NK-92 (cell line): ENCODE measurements around the gene FOXP3.

Source experiments
- DNase-seq: peaks from one replicate; lab custom pipeline; 2025; ENCODE audit not compliant: unreplicated experiment; lab: John Stamatoyannopoulos, UW

FOXP3 gene

GRCh38 chrX:49221868-49222267 is 42.6 kb downstream of the FOXP3 start:
- no peak for DNase-seq

DNA sequence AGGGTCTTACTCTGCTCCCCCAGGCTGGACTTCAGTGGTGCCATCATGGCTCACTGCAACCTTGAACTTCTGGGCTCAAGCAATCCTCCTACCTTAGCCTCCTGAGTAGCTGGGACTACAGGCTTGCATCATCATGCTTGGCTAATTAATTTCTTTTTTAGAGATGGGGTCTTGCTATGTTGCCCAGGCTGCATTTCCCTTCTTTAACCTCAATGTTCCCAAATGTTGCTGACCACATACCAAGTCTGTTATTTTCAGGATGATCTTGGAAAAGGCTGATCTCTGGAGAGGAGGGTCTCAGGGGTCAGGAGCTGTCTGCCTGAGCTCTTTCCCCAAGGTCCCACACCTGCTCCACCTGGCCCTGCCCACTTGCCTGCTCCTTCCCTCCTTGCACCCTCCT is 44.4 kb downstream of the FOXP3 start:
- no peak for DNase-seq

- no peak for DNase-seq
Observed at GRCh38 chrX:49214996-49215526, 49.4 kb downstream of the FOXP3 start.

DNA sequence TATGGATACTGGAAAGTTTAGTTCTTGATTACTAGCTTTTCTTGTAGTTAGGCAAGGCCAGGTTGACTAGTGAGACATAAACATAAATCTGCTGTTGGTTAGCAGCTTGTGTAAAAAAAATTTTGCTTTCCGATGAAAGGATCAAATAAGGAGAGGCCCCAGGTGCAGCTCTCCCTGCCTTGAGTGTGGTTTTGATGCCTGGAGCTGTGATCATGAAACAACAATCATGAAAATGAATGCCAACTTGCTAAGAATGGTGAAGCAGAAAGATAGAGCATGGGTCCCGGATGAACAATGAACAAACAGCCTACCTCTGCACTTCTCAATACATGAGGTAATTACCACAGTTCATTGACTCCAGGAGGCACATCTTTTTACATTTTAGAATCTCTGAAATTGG is 50.1 kb downstream of the FOXP3 start:
- no peak for DNase-seq

DNA sequence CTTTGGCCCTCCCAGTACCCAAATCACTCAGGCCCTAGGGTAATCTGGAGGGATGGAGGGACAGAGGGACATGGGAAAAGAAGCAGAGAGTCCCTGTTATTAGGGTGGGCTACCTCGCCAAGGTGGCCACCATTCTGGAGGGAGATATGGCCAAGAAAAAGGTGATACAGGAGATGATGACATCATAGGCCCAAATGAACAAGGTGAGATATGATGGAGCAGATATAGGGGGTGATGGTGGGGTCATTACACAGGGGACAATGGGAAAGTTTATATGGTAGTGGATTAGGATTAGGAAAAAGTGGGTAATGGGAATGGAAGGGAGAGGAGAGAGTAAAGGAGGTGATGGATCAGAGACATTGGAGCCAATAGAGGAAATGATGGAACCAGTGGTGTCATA is 51.6 kb downstream of the FOXP3 start:
- DNase-seq: no peak

DNA sequence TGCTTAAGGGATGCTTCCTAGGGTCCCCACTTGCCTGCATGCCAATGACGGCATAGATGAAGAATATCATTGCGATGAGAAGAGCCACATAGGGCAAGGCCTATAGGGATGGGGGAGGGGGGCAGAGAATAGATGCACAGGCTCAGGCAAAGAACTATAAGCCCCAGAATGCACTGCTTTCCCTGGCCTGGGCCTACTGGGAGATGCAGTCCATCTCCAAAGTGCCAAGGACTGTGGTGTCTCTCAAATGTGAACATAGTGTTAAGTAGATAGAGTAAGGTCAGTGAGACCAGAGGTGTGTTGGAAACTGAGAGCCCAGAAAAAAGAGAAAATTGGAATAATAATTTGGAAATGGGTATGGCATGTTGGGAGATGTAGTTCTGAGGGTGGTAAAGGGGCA is 52.3 kb downstream of the FOXP3 start:
- no peak for DNase-seq

GRCh38 chrX:49211074-49211473 is 53.4 kb downstream of the FOXP3 start:
- no peak for DNase-seq

DNA sequence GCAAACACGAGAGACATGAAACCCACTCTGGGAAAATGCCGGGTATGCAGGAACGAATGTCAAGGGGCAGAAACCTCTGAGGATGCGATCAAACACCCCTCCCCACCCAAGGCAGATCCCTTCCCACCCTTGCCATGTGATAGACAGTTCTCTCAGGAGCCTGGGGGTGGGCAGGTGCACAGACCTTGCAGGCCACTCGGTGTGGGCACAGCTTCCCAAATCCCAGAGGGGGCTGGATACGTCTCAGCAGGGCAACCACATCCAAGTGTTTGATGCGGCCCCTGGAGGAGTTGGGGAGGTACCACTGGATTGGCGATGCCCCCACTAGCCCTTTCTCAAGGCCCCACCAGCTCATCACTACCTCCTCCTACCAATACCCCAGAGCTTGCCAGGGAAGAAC is 54.1 kb downstream of the FOXP3 start:
- DNase-seq: no peak

DNA sequence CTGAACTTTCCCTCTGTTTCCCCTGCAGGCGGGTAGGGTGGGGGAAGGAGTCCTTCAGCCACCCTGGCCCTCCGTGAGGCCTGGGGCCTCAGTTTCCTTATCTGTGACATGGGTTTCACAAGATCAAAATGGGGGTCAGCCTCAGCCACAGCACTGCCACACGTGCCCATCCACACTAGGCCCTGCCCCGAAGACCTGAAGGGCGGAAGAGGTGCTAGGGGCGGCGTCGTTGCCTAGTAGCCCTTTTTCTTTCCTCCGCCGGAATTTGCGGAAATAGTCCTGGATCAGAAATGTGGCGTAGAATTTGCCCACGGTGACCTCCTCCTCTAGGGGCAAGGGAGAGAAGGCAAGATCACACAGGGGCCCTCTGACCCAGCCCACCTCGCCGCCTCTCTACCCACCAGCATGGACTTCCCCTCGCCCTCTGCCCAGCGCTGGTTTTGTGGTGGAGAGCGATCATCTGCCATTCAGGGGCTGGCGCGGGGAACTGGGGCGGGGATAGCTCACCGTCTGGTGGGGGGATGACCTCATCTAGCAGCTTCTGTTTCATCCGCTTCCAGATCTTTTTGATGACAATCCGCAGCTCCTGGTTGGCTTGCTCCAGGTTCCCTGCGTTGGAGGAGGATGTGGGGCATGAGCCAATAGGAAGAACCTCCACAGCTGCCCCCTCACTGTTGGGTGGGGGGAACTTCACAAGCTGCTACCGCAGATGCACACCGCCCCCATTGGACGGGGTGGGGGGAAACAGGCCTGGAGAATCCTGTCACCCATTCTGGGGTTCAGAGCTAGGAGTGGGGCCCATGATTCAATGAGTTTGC is 54.9 kb downstream of the FOXP3 start:
- DNase-seq: no peak

DNA sequence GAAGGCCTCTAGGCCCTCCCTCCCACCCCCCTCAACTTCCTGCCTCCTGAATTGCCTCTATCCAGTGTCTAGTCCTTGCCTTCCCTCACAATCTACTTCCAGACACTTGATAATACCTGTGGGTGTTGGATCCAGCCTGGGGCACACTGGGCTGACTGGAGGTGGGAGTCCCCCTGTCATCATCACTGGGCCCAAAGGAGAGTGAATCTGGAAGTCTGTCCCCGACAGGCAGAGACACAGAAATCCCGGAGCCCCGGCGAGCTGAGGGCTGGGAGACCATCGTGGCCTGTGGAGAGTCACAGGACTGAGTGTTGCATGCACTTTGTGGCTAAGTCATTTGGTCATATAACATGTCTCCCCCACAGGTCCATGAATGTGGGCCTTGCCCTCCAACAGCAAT is 56.1 kb downstream of the FOXP3 start:
- no peak for DNase-seq

DNA sequence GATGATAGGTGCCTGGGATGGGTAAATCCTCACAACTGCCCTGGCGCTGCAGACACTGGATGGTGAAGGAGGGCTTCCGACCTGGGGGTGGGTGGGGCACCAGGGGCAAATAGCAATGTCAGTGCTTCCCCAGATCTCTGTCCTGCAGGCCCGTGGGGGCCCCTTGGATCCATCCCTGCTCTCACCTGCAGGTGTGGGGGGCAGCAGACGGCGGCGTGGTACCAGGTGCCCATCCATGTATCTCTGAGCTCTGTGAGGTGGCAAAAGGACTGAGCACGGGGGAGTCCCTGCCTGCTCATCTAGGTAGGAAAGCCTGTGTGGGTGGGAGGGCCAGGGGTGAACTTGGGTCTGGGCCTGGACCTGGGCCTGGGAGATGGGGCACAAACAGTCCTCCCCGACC is 58.0 kb downstream of the FOXP3 start:
- DNase-seq: no peak

- no peak for DNase-seq
Observed at GRCh38 chrX:49205443-49205842, 59.1 kb downstream of the FOXP3 start.

DNA sequence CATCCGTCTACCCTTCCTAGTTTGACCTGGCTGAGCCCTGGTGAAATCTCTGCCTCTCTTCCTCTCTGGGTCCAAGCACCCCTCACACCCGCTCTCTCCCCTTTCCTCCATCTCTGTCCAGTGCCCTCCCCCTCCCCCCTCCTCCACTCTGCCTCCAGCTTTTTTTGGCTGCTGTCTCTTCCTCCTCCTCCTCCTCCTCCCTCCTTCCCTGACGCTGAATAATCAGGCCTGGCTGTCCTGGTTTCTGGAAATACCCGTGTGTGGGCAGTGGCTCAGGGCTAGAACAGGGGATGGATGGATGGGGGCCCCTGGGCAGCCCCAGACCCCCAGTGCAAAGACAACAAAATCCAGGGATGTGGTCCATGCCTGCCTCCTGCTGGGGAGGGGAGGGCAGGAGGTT is 59.8 kb downstream of the FOXP3 start:
- DNase-seq: no peak

- DNase-seq: no peak
Observed at GRCh38 chrX:49204017-49204416, 60.5 kb downstream of the FOXP3 start.

DNA sequence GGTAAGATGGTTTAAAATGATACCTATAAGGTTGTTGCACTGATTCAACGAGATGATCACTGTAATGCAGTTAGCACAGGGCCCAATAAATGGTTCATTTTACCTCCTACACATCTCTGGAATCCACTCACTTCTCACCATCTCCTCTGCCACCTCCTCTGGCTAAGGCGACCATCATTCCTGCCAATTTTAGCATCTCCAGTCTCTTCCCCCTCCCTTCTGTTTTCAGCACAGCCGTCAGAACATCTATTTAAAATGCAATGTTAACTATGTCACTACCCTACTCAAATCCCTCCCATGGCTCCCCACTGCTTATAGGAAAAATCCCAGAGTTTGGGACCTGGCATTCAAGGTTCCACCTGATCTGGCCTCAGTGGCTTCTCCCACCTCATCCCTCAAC is 61.0 kb downstream of the FOXP3 start:
- no peak for DNase-seq

DNA sequence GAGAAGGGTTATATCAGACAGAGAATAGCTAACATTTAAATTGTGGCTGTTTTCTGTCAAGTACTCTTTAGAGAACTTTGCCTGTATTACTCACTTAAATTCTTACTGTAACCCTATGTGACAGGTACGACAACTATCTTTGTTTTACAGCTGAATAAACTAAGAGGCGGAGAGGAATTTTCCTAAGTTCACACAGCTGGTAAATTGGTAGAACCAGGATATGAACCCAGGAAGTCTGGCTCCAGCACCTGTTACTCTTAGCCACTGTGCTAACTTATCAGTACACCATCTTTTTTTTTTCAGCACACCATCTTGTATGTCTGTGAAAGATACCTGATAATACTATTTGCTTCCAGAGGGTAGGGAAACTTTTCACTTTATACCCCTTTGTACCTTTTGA is 62.5 kb downstream of the FOXP3 start:
- DNase-seq: no peak
